GM18520 (cell line): Measurements from ENCODE around the gene MRPS14.
"Not testable (repeated sequence)": the region's sequence is repeated elsewhere in the genome, so short reads cannot be mapped to it uniquely, and the experiment has no call there.

Experiments
- ATAC-seq: cut with Tn5 transposase; IDR thresholded peaks from one replicate; pipeline ENCODE4 v1.9.1; 2021; ENCODE audit not compliant: unreplicated experiment

Gene MRPS14

GRCh38 chr1:175024773-175025172, 1.5 kb upstream of the MRPS14 start:
- ATAC-seq = no peak

- ATAC-seq = not testable (repeated sequence)
These were observed 657 bp upstream of the MRPS14 start for GRCh38 chr1:175023922-175024242.

GRCh38 chr1:175019524-175019923, 3.7 kb downstream of the MRPS14 start:
- no peak for ATAC-seq

- no peak for ATAC-seq
These were observed 8.0 kb downstream of the MRPS14 start for GRCh38 chr1:175015243-175015642.

- no peak for ATAC-seq
These were observed 9.8 kb downstream of the MRPS14 start for GRCh38 chr1:175013445-175013844.

GRCh38 chr1:175009532-175009931, 13.7 kb downstream of the MRPS14 start:
- no peak for ATAC-seq

GRCh38 chr1:175005085-175005783, 18.0 kb downstream of the MRPS14 start:
- ATAC-seq = no peak

- no peak for ATAC-seq
These were observed 19.7 kb downstream of the MRPS14 start for GRCh38 chr1:175003521-175003920.

GRCh38 chr1:175002910-175003517, 20.2 kb downstream of the MRPS14 start:
- no peak for ATAC-seq

GRCh38 chr1:175000697-175001187, 22.5 kb downstream of the MRPS14 start:
- ATAC-seq = no peak

GRCh38 chr1:174999936-175000696, 23.1 kb downstream of the MRPS14 start, which contains the start of gene CACYBP:
CACYBP (plus strand) TSS chr1:174999947; CDS start chr1:175000181, 234 bp downstream.
- ATAC-seq = peak; percentile 4

GRCh38 chr1:174999216-174999935, 23.8 kb downstream of the MRPS14 start:
- peak; percentile 71 for ATAC-seq

- peak; percentile 16 for ATAC-seq
These were observed 24.5 kb downstream of the MRPS14 start for GRCh38 chr1:174998569-174999215.

GRCh38 chr1:174997041-174997440, 26.2 kb downstream of the MRPS14 start:
- no peak for ATAC-seq

GRCh38 chr1:174996476-174996875, 26.7 kb downstream of the MRPS14 start:
- ATAC-seq = no peak

- ATAC-seq = no peak
These were observed 27.3 kb downstream of the MRPS14 start for GRCh38 chr1:174995916-174996315.

GRCh38 chr1:174995121-174995520, 28.1 kb downstream of the MRPS14 start:
- no peak for ATAC-seq

GRCh38 chr1:174991473-174991872, 31.8 kb downstream of the MRPS14 start:
- no peak for ATAC-seq

GRCh38 chr1:174990382-174990999, 32.7 kb downstream of the MRPS14 start:
- ATAC-seq = no peak

- ATAC-seq = no peak
These were observed 33.5 kb downstream of the MRPS14 start for GRCh38 chr1:174989536-174990220.
